ENCODE data around the gene TINAG. TPM values are rescaled to one million over a fixed set of nuclear protein-coding genes. Genes with fewer than 3 reads are reported as not detected.

Gene TINAG
- total RNA-seq, 1 donor from 2014 or later = not detected

DNA sequence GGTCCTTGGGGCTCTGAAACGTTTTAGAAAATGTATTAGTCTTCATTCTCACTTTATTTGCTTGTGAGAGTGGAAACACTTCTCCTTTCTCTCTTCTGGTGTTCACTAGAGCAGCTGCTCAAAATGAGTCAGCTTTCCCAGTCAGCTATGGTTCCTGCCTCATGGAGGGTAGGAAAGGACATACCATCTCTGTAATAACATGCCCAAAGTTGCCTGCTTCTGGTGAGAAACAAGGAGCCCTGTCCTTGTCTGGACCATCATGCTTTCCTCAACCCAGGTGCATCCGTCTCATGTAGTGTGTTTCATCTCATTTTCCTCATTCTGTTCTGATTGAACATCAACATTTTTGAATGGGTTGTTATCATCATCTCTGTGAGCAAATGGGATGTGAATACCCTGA is 17.1 kb upstream of the TINAG start:
- TF ChIP-seq, protein P1, sequence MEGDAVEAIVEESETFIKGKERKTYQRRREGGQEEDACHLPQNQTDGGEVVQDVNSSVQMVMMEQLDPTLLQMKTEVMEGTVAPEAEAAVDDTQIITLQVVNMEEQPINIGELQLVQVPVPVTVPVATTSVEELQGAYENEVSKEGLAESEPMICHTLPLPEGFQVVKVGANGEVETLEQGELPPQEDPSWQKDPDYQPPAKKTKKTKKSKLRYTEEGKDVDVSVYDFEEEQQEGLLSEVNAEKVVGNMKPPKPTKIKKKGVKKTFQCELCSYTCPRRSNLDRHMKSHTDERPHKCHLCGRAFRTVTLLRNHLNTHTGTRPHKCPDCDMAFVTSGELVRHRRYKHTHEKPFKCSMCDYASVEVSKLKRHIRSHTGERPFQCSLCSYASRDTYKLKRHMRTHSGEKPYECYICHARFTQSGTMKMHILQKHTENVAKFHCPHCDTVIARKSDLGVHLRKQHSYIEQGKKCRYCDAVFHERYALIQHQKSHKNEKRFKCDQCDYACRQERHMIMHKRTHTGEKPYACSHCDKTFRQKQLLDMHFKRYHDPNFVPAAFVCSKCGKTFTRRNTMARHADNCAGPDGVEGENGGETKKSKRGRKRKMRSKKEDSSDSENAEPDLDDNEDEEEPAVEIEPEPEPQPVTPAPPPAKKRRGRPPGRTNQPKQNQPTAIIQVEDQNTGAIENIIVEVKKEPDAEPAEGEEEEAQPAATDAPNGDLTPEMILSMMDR (IDR thresholded peaks at IDR 0.05) = no peak
- no peaks in the 10 kb centered on the region for H3K4me1 ChIP-seq
- no peaks in the 10 kb centered on the region for H3K9me3 ChIP-seq
- no peak overlapping the region for H3K27ac ChIP-seq
- intact Hi-C loops (cut with DNase I) = no loop called here
- ATAC-seq (no peak), DNase-seq (no peak)
- no peaks in the 10 kb centered on the region for H3K27me3 ChIP-seq (ENCODE audit: low read depth)
- H3K36me3 ChIP-seq = no peaks in the 10 kb centered on the region
- H3K4me3 ChIP-seq = no peak overlapping the region

DNA sequence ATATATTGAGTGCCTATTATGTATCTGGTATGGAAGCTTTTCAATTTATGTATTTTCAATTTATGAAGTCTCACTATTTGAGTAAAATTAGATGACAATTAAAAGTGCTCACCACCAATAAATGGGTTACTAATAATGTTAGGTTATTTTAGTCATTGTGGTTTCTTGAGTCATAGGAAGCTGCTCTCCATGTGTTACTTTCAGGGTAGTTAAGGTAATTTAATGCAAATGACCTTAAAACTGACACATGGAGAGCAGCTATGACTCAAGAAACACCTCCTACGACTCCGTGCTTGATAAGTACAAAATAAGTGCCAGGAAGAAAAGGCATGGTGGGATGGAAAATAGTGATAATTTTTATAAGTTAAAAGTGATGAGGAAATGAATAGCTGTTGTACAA is 16.5 kb upstream of the TINAG start:
- H3K36me3 ChIP-seq = no peaks in the 10 kb centered on the region
- TF ChIP-seq, protein P1 (IDR thresholded peaks at IDR 0.05) = no peak
- intact Hi-C loops (cut with DNase I) = no loop called here
- DNase-seq (no peak), ATAC-seq (no peak)
- H3K27ac ChIP-seq = no peak overlapping the region
- H3K9me3 ChIP-seq = no peaks in the 10 kb centered on the region
- no peak overlapping the region for H3K4me3 ChIP-seq
- no peaks in the 10 kb centered on the region for H3K27me3 ChIP-seq (ENCODE audit: low read depth)
- H3K4me1 ChIP-seq = no peaks in the 10 kb centered on the region

DNA sequence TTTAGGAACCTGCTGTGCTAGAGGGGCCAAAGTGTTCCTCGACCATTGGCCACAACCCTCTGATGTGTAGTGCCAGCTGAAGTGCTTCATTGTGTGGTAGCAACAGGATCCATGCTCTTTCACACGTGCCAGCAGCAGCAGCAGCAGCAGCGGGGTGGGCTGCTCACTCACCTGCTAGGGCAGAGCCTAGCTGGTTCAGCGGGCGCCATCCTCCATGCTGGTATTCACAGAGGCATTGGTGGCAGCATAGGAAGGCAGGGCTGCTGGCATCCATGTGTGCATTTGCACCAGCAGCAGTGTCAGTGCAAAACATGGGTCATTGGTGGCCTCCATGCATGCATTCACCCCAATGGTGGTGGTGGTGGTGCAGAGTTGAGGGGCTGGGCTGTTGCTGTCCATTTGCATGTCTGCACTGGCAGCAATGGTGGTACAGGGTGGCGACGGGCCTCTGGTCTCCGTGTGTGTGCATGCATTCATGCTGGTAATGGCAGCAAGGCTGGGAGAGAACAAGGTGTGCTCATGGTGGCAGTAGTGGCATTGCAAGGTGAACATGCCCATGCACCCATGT is 13.2 kb upstream of the TINAG start:
- no peaks in the 10 kb centered on the region for H3K4me1 ChIP-seq
- H3K27ac ChIP-seq = no peak overlapping the region
- no peaks in the 10 kb centered on the region for H3K9me3 ChIP-seq
- no peak overlapping the region for H3K4me3 ChIP-seq
- TF ChIP-seq, protein P1 (IDR thresholded peaks at IDR 0.05) = no peak
- DNase-seq (peak; percentile 35), ATAC-seq (peak in 1 of 2 donors; percentile 27)
- H3K36me3 ChIP-seq = no peaks in the 10 kb centered on the region
- intact Hi-C loops (cut with DNase I) = no loop called here
- no peaks in the 10 kb centered on the region for H3K27me3 ChIP-seq (ENCODE audit: low read depth)

DNA sequence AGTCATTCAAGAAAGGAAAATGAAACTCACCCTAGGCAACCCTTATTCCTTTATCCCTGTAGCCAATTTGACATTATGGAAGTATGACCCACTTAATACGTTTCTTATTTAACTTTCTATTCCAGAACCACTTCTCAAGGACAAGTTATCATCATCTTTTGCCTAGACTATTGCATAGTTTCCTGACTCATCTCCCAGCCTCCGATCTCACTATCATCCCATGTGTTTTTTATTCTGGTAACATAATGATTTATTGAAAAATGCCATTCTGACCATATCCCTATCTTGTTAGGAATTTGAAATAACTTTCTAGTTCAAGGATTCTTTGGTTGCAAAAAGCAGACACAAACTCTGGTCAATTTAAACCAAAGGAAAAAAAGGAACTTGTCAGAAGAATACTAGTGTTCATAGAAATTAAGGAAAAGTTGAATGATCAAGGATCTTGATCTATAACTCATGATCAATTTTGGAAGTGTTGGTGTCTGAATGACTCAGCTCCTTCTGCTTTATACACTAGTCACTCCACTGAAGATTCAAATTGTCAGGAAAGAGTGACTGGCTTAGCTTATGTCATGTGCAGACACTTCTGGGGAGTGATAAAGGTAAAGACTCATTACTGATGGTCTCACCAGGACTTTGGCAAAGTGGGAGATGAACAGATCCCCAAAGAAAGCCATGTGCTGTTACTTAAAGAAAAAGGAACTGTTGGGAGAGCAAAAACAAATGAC is 8.5 kb upstream of the TINAG start:
- no peak for DNase-seq
- no peak for ATAC-seq
- intact Hi-C loops (cut with DNase I) = no loop called here

DNA sequence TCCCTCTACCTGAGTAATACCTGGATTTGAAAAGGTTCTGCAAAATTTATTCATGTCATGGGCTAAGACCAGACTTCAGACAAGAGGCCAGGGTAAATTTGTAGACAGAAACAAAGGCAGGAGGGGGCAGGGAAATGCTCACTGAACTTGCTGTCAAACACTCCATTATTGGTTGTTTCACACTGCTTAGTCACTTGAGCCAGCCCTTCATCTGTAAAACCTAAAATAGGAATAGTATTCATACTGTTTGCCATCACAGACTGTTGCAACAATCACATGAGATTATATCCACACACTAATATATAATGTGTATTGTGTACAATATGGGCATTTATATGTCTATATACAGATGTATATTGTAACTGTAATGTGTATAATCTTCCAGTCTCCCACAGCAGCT is 6.5 kb upstream of the TINAG start:
- no peak overlapping the region for H3K27ac ChIP-seq
- H3K9me3 ChIP-seq = no peaks in the 10 kb centered on the region
- TF ChIP-seq, protein P1 (IDR thresholded peaks at IDR 0.05) = no peak
- ATAC-seq = no peak
- no peak overlapping the region for H3K4me3 ChIP-seq
- no peaks in the 10 kb centered on the region for H3K27me3 ChIP-seq (ENCODE audit: low read depth)
- no peaks in the 10 kb centered on the region for H3K4me1 ChIP-seq
- intact Hi-C loops (cut with DNase I) = no loop called here
- no peak for DNase-seq
- no peaks in the 10 kb centered on the region for H3K36me3 ChIP-seq

More for the DNA sequence above, 8.5 kb upstream of the TINAG start:
- TF ChIP-seq, protein P1 (IDR thresholded peaks at IDR 0.05) = no peak
- H3K4me3 ChIP-seq = no peak overlapping the region
- H3K27me3 ChIP-seq (ENCODE audit: low read depth) = no peaks in the 10 kb centered on the region
- H3K4me1 ChIP-seq = no peaks in the 10 kb centered on the region
- H3K36me3 ChIP-seq = no peaks in the 10 kb centered on the region
- no peak overlapping the region for H3K27ac ChIP-seq
- no peaks in the 10 kb centered on the region for H3K9me3 ChIP-seq
